GM23338 (cell line): ENCODE data around the gene ARRDC5. TPM values are rescaled to one million over a fixed set of nuclear protein-coding genes. Genes with fewer than 3 reads are reported as not detected.

Experiments
- ATAC-seq: fragments of 200-7000 bp; cut with Tn5 transposase; 3 replicates; pipeline ENCODE4 v1.9.1; 2020
- DNase-seq: peaks from one replicate; pipeline ENCODE4 v3.0.0-alpha.2; 2015; ENCODE audit warnings: low spot score
- H2AFZ ChIP-seq: fragments of 200-600 bp; sonication (generic); 2 replicates; pipeline ENCODE4 v1.8.0; 2016; ENCODE audit warnings: antibody characterized with exemption, mild to moderate bottlenecking, moderate library complexity
- H3F3A ChIP-seq: fragments of 200-600 bp; sonication (generic); replicated peaks from 2 replicates; pipeline ENCODE4 v1.8.0; 2017; ENCODE audit warnings: antibody characterized with exemption, mixed run types, low read depth
- H3K27ac ChIP-seq: fragments of 200-600 bp; sonication (generic); 2 replicates; pipeline ENCODE4 v1.6.1; 2016; ENCODE audit warnings: low read depth
- H3K27me3 ChIP-seq: fragments of 200-600 bp; sonication (generic); 2 replicates; pipeline ENCODE4 v1.8.0; 2016; ENCODE audit warnings: mild to moderate bottlenecking, mixed run types, moderate library complexity; ENCODE audit not compliant: insufficient read depth
- H3K36me3 ChIP-seq: fragments of 200-600 bp; sonication (generic); 2 replicates; pipeline ENCODE4 v1.8.0; 2016; ENCODE audit warnings: mild to moderate bottlenecking; ENCODE audit not compliant: insufficient read depth
- H3K4me1 ChIP-seq: fragments of 200-600 bp; sonication (generic); 2 replicates; pipeline ENCODE4 v1.8.0; 2016; ENCODE audit warnings: mild to moderate bottlenecking, moderate library complexity; ENCODE audit not compliant: insufficient read depth
- H3K4me2 ChIP-seq: fragments of 200-600 bp; sonication (generic); 2 replicates; pipeline ENCODE4 v1.7.1; 2017; ENCODE audit warnings: mixed run types
- H3K4me3 ChIP-seq: fragments of 200-600 bp; sonication (generic); 2 replicates; pipeline ENCODE4 v1.6.1; 2016; ENCODE audit warnings: mixed run types
- H3K79me2 ChIP-seq: fragments of 200-600 bp; sonication (generic); replicated peaks from 2 replicates; pipeline ENCODE4 v1.8.0; 2017; ENCODE audit warnings: mild to moderate bottlenecking; ENCODE audit not compliant: insufficient read depth
- H3K9me2 ChIP-seq: fragments of 200-600 bp; sonication (generic); 2 replicates; pipeline ENCODE4 v1.8.0; 2017; ENCODE audit not compliant: insufficient read depth
- H4K20me1 ChIP-seq: fragments of 200-600 bp; sonication (generic); replicated peaks from 2 replicates; pipeline ENCODE4 v1.8.0; 2017; ENCODE audit warnings: mild to moderate bottlenecking; ENCODE audit not compliant: insufficient read depth
- H3K27ac Mint-ChIP-seq: 2 replicates; pipeline ENCODE4 v1.8.0; 2020; ENCODE audit warnings: inconsistent platforms, mild to moderate bottlenecking, moderate library complexity, mixed read lengths
- H3K27me3 Mint-ChIP-seq: 3 replicates; pipeline ENCODE4 v1.8.0; 2022; ENCODE audit warnings: low read depth, mild to moderate bottlenecking, moderate library complexity, mixed read lengths, inconsistent platforms; ENCODE audit not compliant: insufficient read depth, poor library complexity
- H3K36me3 Mint-ChIP-seq: 3 replicates; pipeline ENCODE4 v1.8.0; 2021; ENCODE audit warnings: low read depth, mild to moderate bottlenecking, inconsistent platforms, moderate library complexity, mixed read lengths
- H3K4me1 Mint-ChIP-seq: 3 replicates; pipeline ENCODE4 v1.8.0; 2020; ENCODE audit warnings: mild to moderate bottlenecking, inconsistent platforms, mixed read lengths
- H3K4me3 Mint-ChIP-seq: 3 replicates; pipeline ENCODE4 v1.8.0; 2021; ENCODE audit warnings: moderate library complexity, mild to moderate bottlenecking, inconsistent platforms, mixed read lengths
- H3K9me3 Mint-ChIP-seq: 3 replicates; pipeline ENCODE4 v1.8.0; 2020; ENCODE audit warnings: moderate library complexity, mild to moderate bottlenecking, inconsistent platforms, mixed read lengths
- CREB1 ChIP-seq: fragments of 250-450 bp; sonication (Bioruptor Pico); IDR thresholded peaks from 2 replicates; pipeline ENCODE4 v1.5.0; 2020; ENCODE audit warnings: low read depth, mild to moderate bottlenecking, moderate library complexity
- CTCF ChIP-seq, 2 experiments: fragments of 200-600 bp in 1 of 2; sonication (generic) in 1 of 2; conservative IDR thresholded peaks; 2 replicates each; pipeline versions ENCODE4 v1.5.1 to v1.6.1; 2016 to 2017; ENCODE audit warnings: antibody characterized with exemption in 2 of 2, low read depth in 2 of 2, mild to moderate bottlenecking in 2 of 2, moderate library complexity in 1 of 2
- ETS1 ChIP-seq: IDR thresholded peaks from 2 replicates; pipeline ENCODE4 v1.6.1; 2016; ENCODE audit warnings: antibody characterized with exemption
- EZH2 ChIP-seq: fragments of 200-600 bp; sonication (generic); IDR thresholded peaks from one replicate; pipeline ENCODE4 v1.8.0; 2017; ENCODE audit warnings: antibody characterized with exemption, mild to moderate bottlenecking, low read depth; ENCODE audit not compliant: unreplicated experiment
- EZH2phosphoT487 ChIP-seq: fragments of 200-600 bp; sonication (generic); IDR thresholded peaks from one replicate; pipeline ENCODE4 v1.8.1; 2018; ENCODE audit warnings: antibody characterized with exemption; ENCODE audit not compliant: unreplicated experiment
- JUNB ChIP-seq: IDR thresholded peaks from one replicate; pipeline ENCODE4 v1.6.1; 2016; ENCODE audit warnings: antibody characterized with exemption; ENCODE audit not compliant: unreplicated experiment
- NANOG ChIP-seq: IDR thresholded peaks from 2 replicates; pipeline ENCODE4 v1.6.1; 2016; ENCODE audit warnings: antibody characterized with exemption, borderline replicate concordance
- POLR2AphosphoS5 ChIP-seq: IDR thresholded peaks from 2 replicates; pipeline ENCODE4 v1.6.1; 2016; ENCODE audit warnings: antibody characterized with exemption, low read depth
- REST ChIP-seq: IDR thresholded peaks from one replicate; pipeline ENCODE4 v1.6.1; 2018; ENCODE audit warnings: antibody characterized with exemption; ENCODE audit not compliant: unreplicated experiment
- STAT1 ChIP-seq: IDR thresholded peaks from one replicate; pipeline ENCODE4 v1.6.1; 2016; ENCODE audit warnings: antibody characterized with exemption; ENCODE audit not compliant: unreplicated experiment
- ZNF114 ChIP-seq: fragments of 250-450 bp; sonication (Bioruptor Pico); IDR thresholded peaks from 2 replicates; pipeline ENCODE4 v1.5.0; 2020; ENCODE audit warnings: mild to moderate bottlenecking, moderate library complexity
- ZNF331 ChIP-seq: fragments of 250-450 bp; sonication (Bioruptor Pico); IDR thresholded peaks from 2 replicates; pipeline ENCODE4 v1.5.0; 2020; ENCODE audit warnings: low read depth, mild to moderate bottlenecking, moderate library complexity
- ZNF462 ChIP-seq: fragments of 250-450 bp; sonication (Bioruptor Pico); IDR thresholded peaks from 2 replicates; pipeline ENCODE4 v1.5.0; 2020; ENCODE audit warnings: mild to moderate bottlenecking, moderate library complexity
- polyA plus RNA-seq: library from polyadenylated mRNA; unstranded; fragments of >200 nt; fragmentation: Nextera tagmentation; extraction: Ambion mirVana; gene quantifications from 2 replicates; pipeline ENCODE4 v1.2.1, GENCODE V29; 2016
- total RNA-seq: library from RNA; depleted of rRNA; stranded (reverse); fragments of >200 nt; shearing (Covaris generic); gene quantifications from 2 replicates; pipeline ENCODE4 v1.2.3, GENCODE V29; 2014

The ARRDC5 gene
- total and polyA plus RNA-seq, 2 experiments from 2014 or later, result not detected

- TF ChIP-seq REST (no peak), JUNB (no peak), NANOG (no peak), ZNF114 (no peak), ZNF331 (CRISPR knock-in tag) (no peak), CTCF (conservative IDR thresholded peaks at IDR 0.05; ENCODE audit: low read depth in 2 of 2) (no peak), ETS1 (no peak), STAT1 (no peak), ZNF462 (CRISPR knock-in tag) (no peak), POLR2AphosphoS5 (no peak), EZH2phosphoT487 (no peak), CREB1 (CRISPR knock-in tag) (no peak), EZH2 (no peak)
- no peaks in the 10 kb centered on the region for H3K9me2 ChIP-seq
- H3K4me1 Mint-ChIP-seq, result no peaks in the 10 kb centered on the region
- H3K9me3 Mint-ChIP-seq, result no peaks in the 10 kb centered on the region
- H3K27ac ChIP-seq, result no peak overlapping the region
- no peak overlapping the region for H3K4me3 ChIP-seq
- ATAC-seq, result no peak
- H3K4me3 Mint-ChIP-seq, result no peak overlapping the region
- H3K27me3 Mint-ChIP-seq, result peaks cover 13% of the 10 kb centered on the region
- no peaks in the 10 kb centered on the region for H3K27me3 ChIP-seq
- H3K36me3 Mint-ChIP-seq, result peaks cover 36% of the 10 kb centered on the region; the same call in 2 of the 3 replicates
- no peaks in the 10 kb centered on the region for H3K79me2 ChIP-seq
- peaks cover 3% of the 10 kb centered on the region; the same call in 1 of the 2 replicates for H3K36me3 ChIP-seq
- H3F3A ChIP-seq, result no peaks in the 10 kb centered on the region
- H3K27ac Mint-ChIP-seq, result no peak overlapping the region
- H4K20me1 ChIP-seq, result no peaks in the 10 kb centered on the region; the same call in 1 of the 2 replicates
- no peak for DNase-seq
- H3K4me2 ChIP-seq, result no peak overlapping the region
- no peak overlapping the region for H2AFZ ChIP-seq
- H3K4me1 ChIP-seq, result no peaks in the 10 kb centered on the region
These were observed 53.7 kb downstream of the ARRDC5 start for GRCh38 chr19:4849019-4849418.
